H1 (cell line): Measurements from ENCODE around the gene PNLIP. TPM values are rescaled to one million over a fixed set of nuclear protein-coding genes. Genes with fewer than 3 reads are reported as not detected.

Source experiments
- BACH1 ChIP-seq: IDR thresholded peaks from 2 replicates; pipeline ENCODE4 v1.6.1; 2012; ENCODE audit warnings: low read length, improper control_type of control experiment
- BCL11A ChIP-seq, 2 experiments: IDR thresholded peaks; one replicate each; pipeline ENCODE4 v1.6.1; 2011; ENCODE audit warnings: low read depth in 2 of 2, low read length in 2 of 2, mild to moderate bottlenecking in 2 of 2
- BRCA1 ChIP-seq: IDR thresholded peaks from 2 replicates; pipeline ENCODE4 v1.6.1; 2012; ENCODE audit warnings: low read depth, low read length, improper control_type of control experiment
- GABPA ChIP-seq: IDR thresholded peaks from 2 replicates; pipeline ENCODE4 v1.6.1; 2011; ENCODE audit warnings: mild to moderate bottlenecking, low read length, moderate library complexity, borderline replicate concordance; ENCODE audit not compliant: insufficient read depth
- MAX ChIP-seq: IDR thresholded peaks from 2 replicates; pipeline ENCODE4 v1.6.1; 2012; ENCODE audit warnings: inconsistent platforms
- NANOG ChIP-seq: IDR thresholded peaks from 2 replicates; pipeline ENCODE4 v1.6.1; 2011; ENCODE audit warnings: low read length, low read depth, mild to moderate bottlenecking, inconsistent platforms; ENCODE audit not compliant: insufficient read depth, poor library complexity, severe bottlenecking
- SIX5 ChIP-seq: IDR thresholded peaks from 2 replicates; pipeline ENCODE4 v1.6.1; 2011; ENCODE audit warnings: mild to moderate bottlenecking, low read depth, low read length
- SP2 ChIP-seq: IDR thresholded peaks from 2 replicates; pipeline ENCODE4 v1.6.1; 2012; ENCODE audit warnings: mild to moderate bottlenecking, low read length, inconsistent platforms
- TAF1 ChIP-seq: IDR thresholded peaks from 2 replicates; pipeline ENCODE4 v1.6.1; 2011; ENCODE audit warnings: mild to moderate bottlenecking, low read depth, low read length
- TAF7 ChIP-seq: optimal IDR thresholded peaks from 2 replicates; pipeline ENCODE3; 2011; ENCODE audit warnings: low read depth, mild to moderate bottlenecking, inconsistent platforms, low read length, moderate library complexity, borderline replicate concordance
- TCF12 ChIP-seq: IDR thresholded peaks from 2 replicates; pipeline ENCODE4 v1.6.1; 2011; ENCODE audit warnings: low read depth, mild to moderate bottlenecking, low read length
- polyA plus RNA-seq, 7 experiments: library from polyadenylated mRNA; depleted of rRNA in 3 of 7; stranded (reverse) in 5 of 7; unstranded in 2 of 7; fragments of >200 nt in 5 of 7; fragments of 200-250 nt in 2 of 7; gene quantifications; 1 replicate in 5 of 7; 2 replicates in 1 of 7; 4 replicates in 1 of 7; pipeline versions ENCODE4 v1.2.1 to v1.2.3, GENCODE V29; 2011 to 2013; ENCODE audit warnings: missing spikeins in 2 of 7, mixed read lengths in 2 of 7
- total RNA-seq: library from RNA; stranded (reverse); fragmentation: NEBNext Ultra II Directional; extraction: Animal tissue kit (Norgen Biotek cat#: 25700); gene quantifications from 2 replicates; pipeline ENCODE4 v1.2.1, GENCODE V29; 2021
- TF ChIP-seq, protein P1 (sequence below): fragments of 300-600 bp; sonication (generic); IDR thresholded peaks from 2 replicates; pipeline ENCODE4 v1.7.1; 2012; ENCODE audit warnings: low read length, moderate library complexity, mild to moderate bottlenecking, inconsistent platforms; ENCODE audit not compliant: insufficient replicate concordance

PNLIP gene
- total and polyA plus RNA-seq, 2 of the 8 experiments (the other 6 are each of a cell fraction or from before 2014, with no cell fraction given): not detected

DNA sequence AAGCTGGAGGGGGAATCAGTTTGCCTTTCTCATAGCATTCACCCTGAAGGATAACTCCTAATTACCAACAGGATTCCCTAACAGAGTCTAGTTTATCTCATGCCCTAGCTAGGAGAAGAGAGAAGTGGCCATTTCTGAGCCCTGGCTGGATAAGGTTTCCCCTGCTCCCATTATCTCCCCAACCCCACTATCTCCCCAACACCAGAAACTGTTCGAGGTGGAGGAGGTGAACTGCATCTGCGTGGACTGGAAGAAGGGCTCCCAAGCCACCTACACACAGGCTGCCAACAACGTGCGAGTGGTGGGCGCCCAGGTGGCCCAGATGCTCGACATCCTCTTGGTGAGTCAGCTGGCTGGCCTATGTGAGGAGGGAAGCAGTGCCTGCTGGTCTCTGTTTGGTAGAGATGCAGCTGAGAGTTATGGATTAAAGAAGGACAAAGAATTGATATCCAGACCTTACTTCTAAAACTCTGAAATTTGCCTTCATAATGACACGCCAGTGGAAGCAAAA lies 48.8 kb downstream of the PNLIP start (continued):
- TF ChIP-seq, protein P1, sequence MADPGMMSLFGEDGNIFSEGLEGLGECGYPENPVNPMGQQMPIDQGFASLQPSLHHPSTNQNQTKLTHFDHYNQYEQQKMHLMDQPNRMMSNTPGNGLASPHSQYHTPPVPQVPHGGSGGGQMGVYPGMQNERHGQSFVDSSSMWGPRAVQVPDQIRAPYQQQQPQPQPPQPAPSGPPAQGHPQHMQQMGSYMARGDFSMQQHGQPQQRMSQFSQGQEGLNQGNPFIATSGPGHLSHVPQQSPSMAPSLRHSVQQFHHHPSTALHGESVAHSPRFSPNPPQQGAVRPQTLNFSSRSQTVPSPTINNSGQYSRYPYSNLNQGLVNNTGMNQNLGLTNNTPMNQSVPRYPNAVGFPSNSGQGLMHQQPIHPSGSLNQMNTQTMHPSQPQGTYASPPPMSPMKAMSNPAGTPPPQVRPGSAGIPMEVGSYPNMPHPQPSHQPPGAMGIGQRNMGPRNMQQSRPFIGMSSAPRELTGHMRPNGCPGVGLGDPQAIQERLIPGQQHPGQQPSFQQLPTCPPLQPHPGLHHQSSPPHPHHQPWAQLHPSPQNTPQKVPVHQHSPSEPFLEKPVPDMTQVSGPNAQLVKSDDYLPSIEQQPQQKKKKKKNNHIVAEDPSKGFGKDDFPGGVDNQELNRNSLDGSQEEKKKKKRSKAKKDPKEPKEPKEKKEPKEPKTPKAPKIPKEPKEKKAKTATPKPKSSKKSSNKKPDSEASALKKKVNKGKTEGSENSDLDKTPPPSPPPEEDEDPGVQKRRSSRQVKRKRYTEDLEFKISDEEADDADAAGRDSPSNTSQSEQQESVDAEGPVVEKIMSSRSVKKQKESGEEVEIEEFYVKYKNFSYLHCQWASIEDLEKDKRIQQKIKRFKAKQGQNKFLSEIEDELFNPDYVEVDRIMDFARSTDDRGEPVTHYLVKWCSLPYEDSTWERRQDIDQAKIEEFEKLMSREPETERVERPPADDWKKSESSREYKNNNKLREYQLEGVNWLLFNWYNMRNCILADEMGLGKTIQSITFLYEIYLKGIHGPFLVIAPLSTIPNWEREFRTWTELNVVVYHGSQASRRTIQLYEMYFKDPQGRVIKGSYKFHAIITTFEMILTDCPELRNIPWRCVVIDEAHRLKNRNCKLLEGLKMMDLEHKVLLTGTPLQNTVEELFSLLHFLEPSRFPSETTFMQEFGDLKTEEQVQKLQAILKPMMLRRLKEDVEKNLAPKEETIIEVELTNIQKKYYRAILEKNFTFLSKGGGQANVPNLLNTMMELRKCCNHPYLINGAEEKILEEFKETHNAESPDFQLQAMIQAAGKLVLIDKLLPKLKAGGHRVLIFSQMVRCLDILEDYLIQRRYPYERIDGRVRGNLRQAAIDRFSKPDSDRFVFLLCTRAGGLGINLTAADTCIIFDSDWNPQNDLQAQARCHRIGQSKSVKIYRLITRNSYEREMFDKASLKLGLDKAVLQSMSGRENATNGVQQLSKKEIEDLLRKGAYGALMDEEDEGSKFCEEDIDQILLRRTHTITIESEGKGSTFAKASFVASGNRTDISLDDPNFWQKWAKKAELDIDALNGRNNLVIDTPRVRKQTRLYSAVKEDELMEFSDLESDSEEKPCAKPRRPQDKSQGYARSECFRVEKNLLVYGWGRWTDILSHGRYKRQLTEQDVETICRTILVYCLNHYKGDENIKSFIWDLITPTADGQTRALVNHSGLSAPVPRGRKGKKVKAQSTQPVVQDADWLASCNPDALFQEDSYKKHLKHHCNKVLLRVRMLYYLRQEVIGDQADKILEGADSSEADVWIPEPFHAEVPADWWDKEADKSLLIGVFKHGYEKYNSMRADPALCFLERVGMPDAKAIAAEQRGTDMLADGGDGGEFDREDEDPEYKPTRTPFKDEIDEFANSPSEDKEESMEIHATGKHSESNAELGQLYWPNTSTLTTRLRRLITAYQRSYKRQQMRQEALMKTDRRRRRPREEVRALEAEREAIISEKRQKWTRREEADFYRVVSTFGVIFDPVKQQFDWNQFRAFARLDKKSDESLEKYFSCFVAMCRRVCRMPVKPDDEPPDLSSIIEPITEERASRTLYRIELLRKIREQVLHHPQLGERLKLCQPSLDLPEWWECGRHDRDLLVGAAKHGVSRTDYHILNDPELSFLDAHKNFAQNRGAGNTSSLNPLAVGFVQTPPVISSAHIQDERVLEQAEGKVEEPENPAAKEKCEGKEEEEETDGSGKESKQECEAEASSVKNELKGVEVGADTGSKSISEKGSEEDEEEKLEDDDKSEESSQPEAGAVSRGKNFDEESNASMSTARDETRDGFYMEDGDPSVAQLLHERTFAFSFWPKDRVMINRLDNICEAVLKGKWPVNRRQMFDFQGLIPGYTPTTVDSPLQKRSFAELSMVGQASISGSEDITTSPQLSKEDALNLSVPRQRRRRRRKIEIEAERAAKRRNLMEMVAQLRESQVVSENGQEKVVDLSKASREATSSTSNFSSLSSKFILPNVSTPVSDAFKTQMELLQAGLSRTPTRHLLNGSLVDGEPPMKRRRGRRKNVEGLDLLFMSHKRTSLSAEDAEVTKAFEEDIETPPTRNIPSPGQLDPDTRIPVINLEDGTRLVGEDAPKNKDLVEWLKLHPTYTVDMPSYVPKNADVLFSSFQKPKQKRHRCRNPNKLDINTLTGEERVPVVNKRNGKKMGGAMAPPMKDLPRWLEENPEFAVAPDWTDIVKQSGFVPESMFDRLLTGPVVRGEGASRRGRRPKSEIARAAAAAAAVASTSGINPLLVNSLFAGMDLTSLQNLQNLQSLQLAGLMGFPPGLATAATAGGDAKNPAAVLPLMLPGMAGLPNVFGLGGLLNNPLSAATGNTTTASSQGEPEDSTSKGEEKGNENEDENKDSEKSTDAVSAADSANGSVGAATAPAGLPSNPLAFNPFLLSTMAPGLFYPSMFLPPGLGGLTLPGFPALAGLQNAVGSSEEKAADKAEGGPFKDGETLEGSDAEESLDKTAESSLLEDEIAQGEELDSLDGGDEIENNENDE: no peak
- TF ChIP-seq NANOG (no peak), SIX5 (no peak), TCF12 (no peak), BCL11A (IDR thresholded peaks at IDR 0.05; ENCODE audit: low read depth in 2 of 2, low read length in 2 of 2) (no peak), GABPA (no peak), BACH1 (no peak), TAF7 (no peak), TAF1 (no peak), MAX (no peak), SP2 (no peak), BRCA1 (no peak)
